Measurements from ENCODE around the gene GP2.

DNA sequence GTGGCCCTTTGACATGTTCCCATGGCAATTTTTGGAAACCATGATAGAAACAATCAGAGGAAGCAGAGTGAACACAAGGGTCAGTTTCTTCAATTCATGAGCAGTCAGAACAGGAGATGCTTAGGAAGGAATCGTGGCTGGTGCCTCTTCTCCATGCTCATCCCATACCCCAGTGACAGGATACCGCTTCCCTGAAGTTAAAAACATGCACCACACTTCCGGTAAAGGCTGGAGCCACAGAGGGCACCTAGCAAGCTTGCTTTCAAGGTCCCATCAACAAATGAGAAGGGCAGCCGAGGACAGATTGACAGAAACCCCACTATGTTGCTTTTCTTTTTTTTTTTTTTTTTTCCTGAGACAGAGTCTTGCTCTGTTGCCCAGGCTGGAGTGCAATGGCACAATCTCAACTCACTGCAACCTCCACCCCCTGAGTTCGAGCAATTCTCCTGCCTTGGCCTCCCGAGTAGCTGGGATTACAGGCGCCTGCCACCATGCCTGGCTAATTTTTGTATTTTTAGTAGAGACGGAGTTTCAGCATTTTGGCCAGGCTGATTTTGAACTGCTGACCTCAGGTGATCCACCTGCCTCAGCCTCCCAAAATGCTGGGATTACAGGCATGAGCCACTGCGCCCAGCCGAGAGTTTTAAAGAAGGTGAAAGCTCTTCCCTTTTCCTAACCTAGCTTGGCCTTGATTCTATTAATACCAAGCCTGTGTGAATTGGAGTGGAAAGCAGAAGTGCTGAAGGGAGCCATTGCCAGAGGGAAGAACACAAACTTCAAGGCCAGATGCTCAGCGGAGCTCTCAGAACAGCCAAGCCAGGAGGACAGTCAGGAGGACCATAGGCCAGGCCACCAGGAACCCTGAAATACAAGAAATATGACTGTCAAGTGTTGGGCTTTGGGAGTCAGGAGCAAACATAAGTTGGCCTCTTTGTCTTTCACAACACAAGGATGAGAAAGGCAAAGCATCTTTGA lies 16.6 kb downstream of the GP2 start:
- TF ChIP-seq, protein P1, sequence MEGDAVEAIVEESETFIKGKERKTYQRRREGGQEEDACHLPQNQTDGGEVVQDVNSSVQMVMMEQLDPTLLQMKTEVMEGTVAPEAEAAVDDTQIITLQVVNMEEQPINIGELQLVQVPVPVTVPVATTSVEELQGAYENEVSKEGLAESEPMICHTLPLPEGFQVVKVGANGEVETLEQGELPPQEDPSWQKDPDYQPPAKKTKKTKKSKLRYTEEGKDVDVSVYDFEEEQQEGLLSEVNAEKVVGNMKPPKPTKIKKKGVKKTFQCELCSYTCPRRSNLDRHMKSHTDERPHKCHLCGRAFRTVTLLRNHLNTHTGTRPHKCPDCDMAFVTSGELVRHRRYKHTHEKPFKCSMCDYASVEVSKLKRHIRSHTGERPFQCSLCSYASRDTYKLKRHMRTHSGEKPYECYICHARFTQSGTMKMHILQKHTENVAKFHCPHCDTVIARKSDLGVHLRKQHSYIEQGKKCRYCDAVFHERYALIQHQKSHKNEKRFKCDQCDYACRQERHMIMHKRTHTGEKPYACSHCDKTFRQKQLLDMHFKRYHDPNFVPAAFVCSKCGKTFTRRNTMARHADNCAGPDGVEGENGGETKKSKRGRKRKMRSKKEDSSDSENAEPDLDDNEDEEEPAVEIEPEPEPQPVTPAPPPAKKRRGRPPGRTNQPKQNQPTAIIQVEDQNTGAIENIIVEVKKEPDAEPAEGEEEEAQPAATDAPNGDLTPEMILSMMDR (IDR thresholded peaks at IDR 0.05; ENCODE audit: extremely low read depth in 1 of 2, insufficient read depth in 1 of 2, low read depth in 1 of 2, low read length in 2 of 2): no peak
- no peak for TF ChIP-seq POLR2AphosphoS5 (IDR thresholded peaks at IDR 0.05; ENCODE audit: insufficient read depth, low read depth, low read length)

All from endothelial cell of umbilical vein (primary cell).